HCT116 (cell line): ENCODE measurements around the gene CIB4.

Experiments used
- CEBPB ChIP-seq: IDR thresholded peaks from 2 replicates; pipeline ENCODE4 v1.6.1; 2012; ENCODE audit warnings: low read depth
- CTCF ChIP-seq, 3 experiments: fragments of 200-600 bp in 1 of 3; sonication (generic) in 1 of 3; IDR thresholded peaks in 2 of 3; conservative IDR thresholded peaks in 1 of 3; 2 replicates each; pipeline ENCODE4 v1.5.1; 2012 to 2017; ENCODE audit warnings: low read depth in 2 of 3, low read length in 2 of 3, antibody characterized with exemption in 1 of 3, borderline replicate concordance in 1 of 3, control low read depth in 1 of 3, mild to moderate bottlenecking in 1 of 3, mixed read lengths in 1 of 3, mixed run types in 1 of 3, moderate library complexity in 1 of 3; ENCODE audit not compliant: insufficient read depth in 1 of 3
- EZH2 ChIP-seq: fragments of 200-600 bp; sonication (generic); IDR thresholded peaks from 2 replicates; pipeline ENCODE4 v1.6.1; 2017; ENCODE audit warnings: antibody characterized with exemption, mixed run types
- EZH2phosphoT487 ChIP-seq: fragments of 200-600 bp; IDR thresholded peaks from 2 replicates; pipeline ENCODE4 v1.6.1; 2018; ENCODE audit warnings: antibody characterized with exemption, borderline replicate concordance
- POLR2AphosphoS5 ChIP-seq: IDR thresholded peaks from 2 replicates; pipeline ENCODE4 v1.6.1; 2011; ENCODE audit warnings: mild to moderate bottlenecking, low read depth, low read length, moderate library complexity
- REST ChIP-seq: IDR thresholded peaks from 2 replicates; pipeline ENCODE4 v1.6.1; 2012; ENCODE audit warnings: low read depth
- ZBTB33 ChIP-seq: IDR thresholded peaks from 2 replicates; pipeline ENCODE4 v1.6.1; 2011; ENCODE audit warnings: mild to moderate bottlenecking, low read length, moderate library complexity; ENCODE audit not compliant: insufficient replicate concordance; ENCODE audit errors: extremely low read depth

GRCh38 chr2:26582890-26583289 lies 58.3 kb downstream of the CIB4 start:
- TF ChIP-seq CTCF (IDR thresholded peaks at IDR 0.05 in 2 of 3, conservative IDR thresholded peaks at IDR 0.05 in 1 of 3; ENCODE audit: borderline replicate concordance in 1 of 3, insufficient read depth in 1 of 3, low read depth in 2 of 3, low read length in 2 of 3) (no peak), REST (no peak), EZH2 (no peak), EZH2phosphoT487 (no peak), ZBTB33 (no peak), POLR2AphosphoS5 (no peak), CEBPB (no peak)
